Measurements from ENCODE around the gene SRC. TPM values are rescaled to one million over a fixed set of nuclear protein-coding genes. Genes with fewer than 3 reads are reported as not detected.

SRC gene
- polyA plus RNA-seq, 3 donors from 2014 or later = 0.82 to 4.1 TPM; not detected in 1

GRCh38 chr20:37393863-37394542 lies 48.1 kb downstream of the SRC start:
- H3K27ac Mint-ChIP-seq = no peak overlapping the region
- no peaks in the 10 kb centered on the region for H3K36me3 Mint-ChIP-seq
- H3K4me1 Mint-ChIP-seq = no peaks in the 10 kb centered on the region
- H3K4me3 Mint-ChIP-seq = no peak overlapping the region
- peaks cover 0 to 2% (median 0%) of the 10 kb centered on the region in 3 donors for H3K27me3 Mint-ChIP-seq (ENCODE audit: low read depth in 3 of 3)
- no peak for DNase-seq
- H3K9me3 Mint-ChIP-seq = no peaks in the 10 kb centered on the region

DNA sequence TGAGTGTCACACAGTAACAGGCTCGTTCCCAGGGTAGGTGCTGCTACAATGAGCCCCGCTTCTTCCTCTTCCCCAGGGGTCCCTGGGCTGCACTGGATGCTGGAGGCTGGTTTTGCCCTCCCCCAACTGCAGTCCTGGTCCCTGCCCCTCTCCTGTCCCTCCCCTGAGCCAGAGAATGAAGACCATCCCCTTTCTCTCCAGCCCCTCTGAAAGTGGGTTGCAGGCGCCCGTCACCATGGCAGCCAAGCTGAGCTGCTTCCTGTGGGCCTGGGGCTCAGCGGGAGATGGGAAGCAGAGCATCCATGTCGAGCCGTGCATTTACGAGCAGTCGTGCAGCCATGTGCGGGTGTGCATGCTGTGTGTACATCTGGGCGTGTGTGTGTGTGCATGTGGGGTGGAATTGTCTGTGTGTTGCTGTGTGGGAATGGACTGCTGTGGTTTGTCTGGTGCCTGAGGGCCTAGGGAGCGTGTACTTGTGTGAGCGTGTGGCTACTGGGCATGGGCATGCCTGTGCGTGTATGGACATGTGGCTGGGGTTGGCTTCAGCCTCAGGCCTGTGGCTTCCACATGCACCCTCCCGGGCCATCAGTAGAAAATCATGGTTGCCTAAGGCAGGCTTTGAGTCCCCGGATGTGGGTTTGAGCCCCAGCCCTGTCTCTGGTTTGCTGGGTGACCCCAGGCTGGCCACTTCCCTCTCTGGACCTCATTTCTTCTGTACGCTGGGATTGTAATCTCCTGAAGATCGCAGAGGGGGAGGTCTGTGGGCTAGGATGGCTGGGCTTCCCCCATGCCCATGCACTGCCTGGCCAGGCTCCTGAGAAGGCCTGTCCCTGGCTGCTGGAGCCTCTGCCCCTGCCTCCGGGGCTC lies 48.8 kb downstream of the SRC start:
- Mint-ChIP-seq H3K27me3 (ENCODE audit: low read depth in 3 of 3) (no peaks in the 10 kb centered on the region), H3K4me1 (no peaks in the 10 kb centered on the region), H3K36me3 (no peaks in the 10 kb centered on the region), H3K27ac (no peak overlapping the region), H3K9me3 (no peaks in the 10 kb centered on the region), H3K4me3 (no peak overlapping the region)
- DNase-seq = no peak

DNA sequence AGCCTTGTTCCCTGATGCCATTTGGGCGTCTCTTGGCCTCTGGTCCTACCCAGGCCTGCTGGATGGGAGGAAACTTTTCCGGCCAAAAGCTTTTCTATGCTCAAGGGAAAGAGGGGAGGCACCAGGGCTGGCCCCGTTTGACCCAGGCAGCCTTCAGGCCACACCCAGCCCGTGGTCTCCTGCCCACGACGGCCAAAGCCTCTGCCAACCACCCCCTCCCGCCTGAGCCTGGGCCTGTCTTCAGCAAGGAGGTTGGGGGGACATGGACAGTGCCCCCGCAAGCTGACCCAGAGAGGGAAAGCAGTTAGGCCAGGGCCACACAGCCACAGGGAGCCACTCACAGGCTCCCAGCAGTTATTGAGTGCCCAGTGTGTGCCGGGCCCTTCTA lies 49.5 kb downstream of the SRC start:
- Mint-ChIP-seq H3K27ac (no peak overlapping the region), H3K36me3 (no peaks in the 10 kb centered on the region)
- DNase-seq = no peak

DNA sequence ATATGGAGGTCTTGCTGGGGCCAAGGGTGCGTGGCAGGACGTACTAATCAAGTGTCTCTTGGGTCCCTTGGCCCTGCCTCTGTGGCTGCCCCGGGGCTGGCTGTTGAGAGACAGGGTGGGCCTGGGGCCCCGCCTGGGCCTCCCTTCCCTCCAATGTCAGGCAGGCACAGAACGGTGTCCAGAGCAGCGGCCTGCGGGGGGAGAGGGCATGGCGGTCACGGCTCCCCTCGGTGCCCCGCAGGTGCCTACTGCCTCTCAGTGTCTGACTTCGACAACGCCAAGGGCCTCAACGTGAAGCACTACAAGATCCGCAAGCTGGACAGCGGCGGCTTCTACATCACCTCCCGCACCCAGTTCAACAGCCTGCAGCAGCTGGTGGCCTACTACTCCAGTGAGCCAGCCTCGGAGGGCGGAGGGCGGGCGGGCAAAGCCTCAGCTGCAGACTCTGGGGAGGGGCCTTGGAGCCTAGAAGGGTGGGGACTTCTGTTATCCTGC lies 50.0 kb downstream of the SRC start:
- H3K27me3 Mint-ChIP-seq (ENCODE audit: low read depth in 3 of 3) = no peaks in the 10 kb centered on the region
- no peak for DNase-seq

More for the DNA sequence above, 49.5 kb downstream of the SRC start:
- H3K4me3 Mint-ChIP-seq = no peak overlapping the region
- H3K27me3 Mint-ChIP-seq (ENCODE audit: low read depth in 3 of 3) = no peaks in the 10 kb centered on the region
- no peaks in the 10 kb centered on the region for H3K9me3 Mint-ChIP-seq
- H3K4me1 Mint-ChIP-seq = no peaks in the 10 kb centered on the region

GRCh38 chr20:37396416-37397075 lies 50.6 kb downstream of the SRC start:
- H3K9me3 Mint-ChIP-seq = no peaks in the 10 kb centered on the region
- H3K4me1 Mint-ChIP-seq = no peaks in the 10 kb centered on the region
- no peak overlapping the region for H3K27ac Mint-ChIP-seq

More for the DNA sequence above, 50.0 kb downstream of the SRC start:
- no peaks in the 10 kb centered on the region for H3K4me1 Mint-ChIP-seq
- H3K4me3 Mint-ChIP-seq = no peak overlapping the region
- H3K27ac Mint-ChIP-seq = no peak overlapping the region
- no peaks in the 10 kb centered on the region for H3K36me3 Mint-ChIP-seq
- H3K9me3 Mint-ChIP-seq = no peaks in the 10 kb centered on the region

GRCh38 chr20:37397076-37397953 lies 51.4 kb downstream of the SRC start:
- Mint-ChIP-seq H3K9me3 (no peaks in the 10 kb centered on the region), H3K27me3 (ENCODE audit: low read depth in 3 of 3) (peaks cover 0 to 2% (median 0%) of the 10 kb centered on the region in 3 donors), H3K4me1 (no peaks in the 10 kb centered on the region), H3K4me3 (no peak overlapping the region), H3K27ac (no peak overlapping the region), H3K36me3 (peaks cover 0 to 3% (median 0%) of the 10 kb centered on the region in 3 donors)
- DNase-seq = no peak

More at GRCh38 chr20:37396416-37397075, 50.6 kb downstream of the SRC start:
- DNase-seq = no peak
- Mint-ChIP-seq H3K27me3 (ENCODE audit: low read depth in 3 of 3) (peaks cover 0 to 2% (median 0%) of the 10 kb centered on the region in 3 donors), H3K36me3 (no peaks in the 10 kb centered on the region), H3K4me3 (no peak overlapping the region)

GRCh38 chr20:37397954-37398749 lies 52.2 kb downstream of the SRC start:
- peaks cover 0 to 2% (median 0%) of the 10 kb centered on the region in 3 donors for H3K27me3 Mint-ChIP-seq (ENCODE audit: low read depth in 3 of 3)
- DNase-seq = no peak
- H3K4me1 Mint-ChIP-seq = no peaks in the 10 kb centered on the region
- no peak overlapping the region for H3K27ac Mint-ChIP-seq
- no peaks in the 10 kb centered on the region for H3K9me3 Mint-ChIP-seq
- H3K4me3 Mint-ChIP-seq = no peak overlapping the region
- peaks cover 0 to 6% (median 0%) of the 10 kb centered on the region in 3 donors for H3K36me3 Mint-ChIP-seq

- Mint-ChIP-seq H3K9me3 (no peaks in the 10 kb centered on the region), H3K27ac (no peak overlapping the region), H3K36me3 (peaks cover 0 to 6% (median 0%) of the 10 kb centered on the region in 3 donors), H3K27me3 (ENCODE audit: low read depth in 3 of 3) (peaks cover 0 to 2% (median 0%) of the 10 kb centered on the region in 3 donors), H3K4me1 (no peaks in the 10 kb centered on the region), H3K4me3 (no peak overlapping the region)
- DNase-seq = no peak
Observed at GRCh38 chr20:37398750-37399621, 53.0 kb downstream of the SRC start.

DNA sequence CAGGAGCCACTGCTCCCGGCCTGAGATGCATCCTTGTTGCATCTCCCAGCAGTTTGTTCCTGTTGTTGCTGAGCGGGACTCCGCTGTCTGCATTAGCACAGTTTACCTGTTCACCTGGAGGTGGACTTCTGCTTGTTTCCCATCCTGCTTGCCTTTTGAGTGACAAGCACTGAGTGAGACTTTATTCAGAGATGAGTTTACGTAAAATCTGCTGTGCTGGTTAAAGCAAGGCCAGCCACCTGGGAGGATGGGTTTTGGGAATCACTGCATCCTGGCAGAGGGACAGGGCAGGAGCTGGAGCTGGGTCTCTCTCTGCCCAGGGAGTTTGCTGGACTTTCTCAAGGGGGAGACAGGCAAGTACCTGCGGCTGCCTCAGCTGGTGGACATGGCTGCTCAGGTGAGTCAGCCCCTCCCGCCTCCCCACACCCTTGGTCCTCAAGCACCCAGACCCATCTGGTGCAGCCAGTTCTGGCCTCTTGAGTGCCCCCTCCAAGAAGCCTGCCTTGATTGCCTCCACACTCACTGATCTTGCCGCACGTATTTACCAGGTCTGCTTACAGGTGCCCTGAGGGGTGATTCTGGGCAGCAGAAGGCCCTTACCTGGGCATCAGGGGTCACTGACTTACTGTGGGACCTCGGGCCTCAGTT lies 55.5 kb downstream of the SRC start:
- DNase-seq = no peak
- Mint-ChIP-seq H3K9me3 (no peaks in the 10 kb centered on the region), H3K27ac (no peak overlapping the region), H3K4me3 (no peak overlapping the region), H3K27me3 (ENCODE audit: low read depth in 3 of 3) (peaks cover 0 to 4% (median 2%) of the 10 kb centered on the region in 3 donors), H3K4me1 (peaks cover 7 to 8% of the 10 kb centered on the region in 2 donors), H3K36me3 (peaks cover 0 to 6% (median 0%) of the 10 kb centered on the region in 3 donors)

DNA sequence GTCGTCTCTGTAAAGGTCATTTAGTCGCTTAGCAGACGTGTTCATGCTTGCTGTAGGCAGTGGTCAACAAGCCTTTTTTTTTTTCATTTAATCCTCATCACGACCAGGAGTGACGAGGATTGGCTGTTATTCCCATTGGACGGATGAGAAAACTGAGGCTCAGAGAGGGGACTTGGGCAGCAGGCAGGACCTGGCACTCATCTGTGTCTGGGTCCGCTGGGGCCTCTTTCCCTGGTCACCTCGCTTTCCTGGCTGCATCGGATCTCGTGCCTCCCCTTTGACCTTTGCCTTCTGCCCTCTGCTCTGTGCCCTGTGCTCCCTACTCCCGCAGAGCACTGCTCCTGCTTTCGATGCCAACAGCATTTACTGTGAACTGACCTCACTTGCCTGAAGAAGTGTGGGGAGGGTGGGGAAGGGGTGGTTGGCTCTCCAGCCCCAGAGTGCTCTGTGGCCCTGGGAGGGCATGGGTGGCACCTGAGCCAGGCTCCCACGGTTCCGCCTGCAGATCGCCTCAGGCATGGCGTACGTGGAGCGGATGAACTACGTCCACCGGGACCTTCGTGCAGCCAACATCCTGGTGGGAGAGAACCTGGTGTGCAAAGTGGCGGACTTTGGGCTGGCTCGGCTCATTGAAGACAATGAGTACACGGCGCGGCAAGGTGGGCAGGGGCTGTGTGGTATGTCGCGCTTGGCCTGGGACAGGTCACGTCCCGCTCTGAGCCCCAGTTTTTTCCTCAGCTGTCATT lies 56.2 kb downstream of the SRC start:
- no peak overlapping the region for H3K4me3 Mint-ChIP-seq
- no peak for DNase-seq
- peaks cover 2 to 4% (median 3%) of the 10 kb centered on the region in 3 donors for H3K27me3 Mint-ChIP-seq (ENCODE audit: low read depth in 3 of 3)
- H3K27ac Mint-ChIP-seq = no peak overlapping the region
- H3K9me3 Mint-ChIP-seq = no peaks in the 10 kb centered on the region
- H3K36me3 Mint-ChIP-seq = peaks cover 0 to 6% (median 0%) of the 10 kb centered on the region in 3 donors
- peaks cover 10 to 14% of the 10 kb centered on the region in 2 donors for H3K4me1 Mint-ChIP-seq
